Endothelial cell of umbilical vein (primary cell): ENCODE results near the gene HDHD5. TPM values are rescaled to one million over a fixed set of nuclear protein-coding genes. Genes with fewer than 3 reads are reported as not detected.

Source experiments
- BruUV-seq: library from RNA; stranded (reverse); fragments of 400-500 nt; replicated peaks from 2 replicates; lab custom pipeline; 2021; lab: Mats Ljungman, UMichigan
- CTCF ChIA-PET: fragments of 300-600, 350-600 bp; sonication (Branson Sonifier 250); formaldehyde crosslinking; loops from one replicate; lab custom pipeline; 2021; ENCODE audit warnings: antibody characterized with exemption, inconsistent platforms; lab: Charles Lee
- POLR2A ChIA-PET: fragments of 300-600, 350-600 bp; sonication (Branson Sonifier 250); formaldehyde crosslinking; loops from one replicate; lab custom pipeline; 2021; ENCODE audit warnings: antibody characterized with exemption, inconsistent platforms; lab: Charles Lee
- DNase-seq: peaks from one replicate; pipeline ENCODE4 v3.0.0-alpha.2; 2011; ENCODE audit warnings: low read depth, low spot score
- FAIRE-seq: peaks from 2 replicates; lab custom pipeline; 2011; peaks lifted over from hg19 to GRCh38; lab: Jason Lieb, UNC
- H2AFZ ChIP-seq: 2 replicates; pipeline ENCODE4 v1.6.0; 2012; ENCODE audit warnings: low read depth, low read length, control low read depth, inconsistent platforms
- H3K27ac ChIP-seq: 2 replicates; pipeline ENCODE4 v1.5.1; 2011; ENCODE audit warnings: low read depth, mild to moderate bottlenecking, control low read depth, low read length, moderate library complexity; ENCODE audit not compliant: insufficient read depth
- H3K27me3 ChIP-seq, 2 experiments: 2 replicates each; pipeline versions ENCODE4 v1.6.0 to v1.6.1; 2011; ENCODE audit warnings: low read length in 2 of 2, mixed read lengths in 1 of 2; ENCODE audit not compliant: control insufficient read depth in 2 of 2, insufficient read depth in 2 of 2
- H3K36me3 ChIP-seq, 2 experiments: 2 replicates in 1 of 2; 3 replicates in 1 of 2; pipeline ENCODE4 v1.5.1; 2011; ENCODE audit warnings: low read length in 2 of 2, mild to moderate bottlenecking in 1 of 2, moderate library complexity in 1 of 2; ENCODE audit not compliant: control insufficient read depth in 2 of 2, insufficient read depth in 2 of 2; ENCODE audit errors: extremely low read depth in 1 of 2
- H3K4me1 ChIP-seq: 3 replicates; pipeline ENCODE4 v1.5.1; 2011; ENCODE audit warnings: mild to moderate bottlenecking, low read length; ENCODE audit not compliant: control insufficient read depth, insufficient read depth; ENCODE audit errors: extremely low read depth
- H3K4me2 ChIP-seq: 2 replicates; pipeline ENCODE4 v1.6.1; 2011; ENCODE audit warnings: low read length, control low read depth, mixed read lengths; ENCODE audit not compliant: insufficient read depth
- H3K4me3 ChIP-seq, 3 experiments: fragments of 200-600 bp in 1 of 3; sonication (generic), shearing (Covaris generic) in 1 of 3; replicated peaks in 1 of 3; 2 replicates each; pipeline ENCODE4 v1.5.1; 2011 to 2016; ENCODE audit warnings: control low read depth in 3 of 3, low read length in 3 of 3, mild to moderate bottlenecking in 2 of 3, inconsistent platforms in 1 of 3, low read depth in 1 of 3, moderate library complexity in 1 of 3; ENCODE audit not compliant: insufficient read depth in 1 of 3
- H3K79me2 ChIP-seq: 2 replicates; pipeline ENCODE4 v1.6.0; 2012; ENCODE audit warnings: low read length, inconsistent platforms; ENCODE audit not compliant: control insufficient read depth, insufficient read depth
- H3K9ac ChIP-seq: replicated peaks from 2 replicates; pipeline ENCODE3; 2011; ENCODE audit warnings: low read length, control low read depth; ENCODE audit not compliant: insufficient read depth; ENCODE audit errors: extremely low read depth
- H3K9me1 ChIP-seq: replicated peaks from 3 replicates; pipeline ENCODE4 v1.6.0; 2011; ENCODE audit warnings: mild to moderate bottlenecking, low read length; ENCODE audit not compliant: control insufficient read depth, insufficient read depth; ENCODE audit errors: extremely low read depth
- H3K9me3 ChIP-seq: replicated peaks from 2 replicates; pipeline ENCODE4 v1.5.1; 2012; ENCODE audit warnings: low read length, inconsistent platforms; ENCODE audit not compliant: control insufficient read depth, insufficient read depth
- H4K20me1 ChIP-seq: replicated peaks from 2 replicates; pipeline ENCODE3; 2011; ENCODE audit warnings: mild to moderate bottlenecking, low read length; ENCODE audit not compliant: control insufficient read depth, insufficient read depth; ENCODE audit errors: extremely low read depth
- FOS ChIP-seq: IDR thresholded peaks from 2 replicates; pipeline ENCODE4 v1.6.1; 2011; ENCODE audit warnings: mild to moderate bottlenecking, low read length, moderate library complexity, borderline replicate concordance; ENCODE audit not compliant: insufficient read depth
- GATA2 ChIP-seq: IDR thresholded peaks from 2 replicates; pipeline ENCODE4 v1.7.0; 2011; ENCODE audit warnings: low read depth, mild to moderate bottlenecking, moderate library complexity, mixed read lengths, low read length; ENCODE audit not compliant: insufficient read length, insufficient read depth
- JUN ChIP-seq: IDR thresholded peaks from 2 replicates; pipeline ENCODE4 v1.6.1; 2011; ENCODE audit warnings: borderline replicate concordance, low read depth; ENCODE audit not compliant: insufficient read length, insufficient read depth
- MYC ChIP-seq: IDR thresholded peaks from one replicate; pipeline ENCODE4 v1.6.1; 2011; ENCODE audit warnings: mild to moderate bottlenecking, low read depth, low read length
- POLR2A ChIP-seq: IDR thresholded peaks from 2 replicates; pipeline ENCODE4 v1.6.1; 2012; ENCODE audit warnings: low read depth, mild to moderate bottlenecking, control low read depth, low read length
- dilution Hi-C: fragments of 300-500 bp; cut with MboI; formaldehyde crosslinking; loops from one replicate; pipeline ENCODE4 v1.15.0; 2019; ENCODE audit warnings: low sequenced_read_pairs; ENCODE audit not compliant: extremely low pct_ligation_motif_present
- intact Hi-C: fragments of 100-400 bp; cut with micrococcal nuclease; formaldehyde crosslinking; loops from one replicate; pipeline ENCODE4 v1.10.0; 2022
- polyA plus RNA-seq, 4 experiments: library from polyadenylated mRNA; depleted of rRNA in 3 of 4; stranded (reverse) in 3 of 4; unstranded in 1 of 4; fragments of >200 nt; gene quantifications; 2 replicates each; pipeline versions ENCODE4 v1.2.1 to v1.2.3, GENCODE V29; 2011 to 2012; ENCODE audit warnings: missing spikeins in 1 of 4
- total RNA-seq: library from RNA; stranded (reverse); gene quantifications from 2 replicates; pipeline ENCODE4 v1.2.3, GENCODE V29; 2021
- TF ChIP-seq, protein P1 (sequence below), 2 donors: IDR thresholded peaks; 1 replicate in 1 of 2; 2 replicates in 1 of 2; pipeline ENCODE4 v1.5.1; 2011; ENCODE audit warnings: low read length in 2 of 2, mild to moderate bottlenecking in 2 of 2, moderate library complexity in 2 of 2, control low read depth in 1 of 2, inconsistent platforms in 1 of 2, low read depth in 1 of 2; ENCODE audit not compliant: insufficient read depth in 1 of 2; ENCODE audit errors: extremely low read depth in 1 of 2
- TF ChIP-seq, protein P2 (sequence below): IDR thresholded peaks from 2 replicates; pipeline ENCODE4 v1.6.1; 2011; ENCODE audit not compliant: insufficient read depth, insufficient read length

Gene HDHD5
- total and polyA plus RNA-seq, 2 donors (not counting 3 experiments of a cell fraction or from before 2014, with no cell fraction given), result 28.1 to 54.1 TPM

DNA sequence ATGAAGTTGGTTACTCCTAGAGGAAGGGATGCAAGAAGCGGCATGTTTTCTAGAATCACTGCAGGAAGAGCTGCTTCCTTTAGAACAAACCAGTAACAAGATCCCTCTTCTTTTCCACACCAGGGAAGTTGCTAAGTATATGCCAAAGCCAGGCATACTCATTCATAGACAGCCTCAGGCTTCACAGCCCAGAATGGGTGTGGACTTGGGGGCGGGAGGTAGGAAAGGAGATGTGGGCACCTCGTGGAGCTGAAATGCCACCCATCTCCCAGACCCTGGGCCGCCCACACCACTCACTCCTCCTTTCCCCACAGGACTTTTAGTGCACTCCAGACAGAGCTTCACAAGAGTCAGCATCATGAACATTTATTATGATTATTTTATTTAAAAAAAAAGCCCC, 21.9 kb downstream of the HDHD5 start:
- no peak for TF ChIP-seq FOS
- TF ChIP-seq POLR2A, result no peak
- no peak for TF ChIP-seq JUN
- TF ChIP-seq, protein P1, sequence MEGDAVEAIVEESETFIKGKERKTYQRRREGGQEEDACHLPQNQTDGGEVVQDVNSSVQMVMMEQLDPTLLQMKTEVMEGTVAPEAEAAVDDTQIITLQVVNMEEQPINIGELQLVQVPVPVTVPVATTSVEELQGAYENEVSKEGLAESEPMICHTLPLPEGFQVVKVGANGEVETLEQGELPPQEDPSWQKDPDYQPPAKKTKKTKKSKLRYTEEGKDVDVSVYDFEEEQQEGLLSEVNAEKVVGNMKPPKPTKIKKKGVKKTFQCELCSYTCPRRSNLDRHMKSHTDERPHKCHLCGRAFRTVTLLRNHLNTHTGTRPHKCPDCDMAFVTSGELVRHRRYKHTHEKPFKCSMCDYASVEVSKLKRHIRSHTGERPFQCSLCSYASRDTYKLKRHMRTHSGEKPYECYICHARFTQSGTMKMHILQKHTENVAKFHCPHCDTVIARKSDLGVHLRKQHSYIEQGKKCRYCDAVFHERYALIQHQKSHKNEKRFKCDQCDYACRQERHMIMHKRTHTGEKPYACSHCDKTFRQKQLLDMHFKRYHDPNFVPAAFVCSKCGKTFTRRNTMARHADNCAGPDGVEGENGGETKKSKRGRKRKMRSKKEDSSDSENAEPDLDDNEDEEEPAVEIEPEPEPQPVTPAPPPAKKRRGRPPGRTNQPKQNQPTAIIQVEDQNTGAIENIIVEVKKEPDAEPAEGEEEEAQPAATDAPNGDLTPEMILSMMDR (IDR thresholded peaks at IDR 0.05; ENCODE audit: extremely low read depth in 1 of 2, insufficient read depth in 1 of 2, low read depth in 1 of 2, low read length in 2 of 2), result no peak
- TF ChIP-seq, protein P2, sequence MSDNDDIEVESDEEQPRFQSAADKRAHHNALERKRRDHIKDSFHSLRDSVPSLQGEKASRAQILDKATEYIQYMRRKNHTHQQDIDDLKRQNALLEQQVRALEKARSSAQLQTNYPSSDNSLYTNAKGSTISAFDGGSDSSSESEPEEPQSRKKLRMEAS, result no peak
- no peak for TF ChIP-seq MYC
- TF ChIP-seq GATA2, result no peak
- ChIA-PET POLR2A (no interaction called here), CTCF (no interaction called here)
- H3K9me3 ChIP-seq, result no peaks in the 10 kb centered on the region
- H3K4me1 ChIP-seq, result no peaks in the 10 kb centered on the region
- no peaks in the 10 kb centered on the region for H3K79me2 ChIP-seq
- no peak overlapping the region for H3K4me3 ChIP-seq
- no peaks in the 10 kb centered on the region for H3K27me3 ChIP-seq
- no TSS peak for BruUV-seq
- dilution Hi-C loops (no loop called here), intact Hi-C loops (no loop called here)
- H3K36me3 ChIP-seq, result peaks cover 0 to 14% of the 10 kb centered on the region in 2 experiments
- H2AFZ ChIP-seq, result no peak overlapping the region
- DNase-seq (no peak), FAIRE-seq (no peak)
- H3K9ac ChIP-seq, result no peak overlapping the region
- no peaks in the 10 kb centered on the region for H4K20me1 ChIP-seq
- H3K27ac ChIP-seq, result no peak overlapping the region
- H3K9me1 ChIP-seq, result no peaks in the 10 kb centered on the region
- H3K4me2 ChIP-seq, result no peak overlapping the region
